Measurements from ENCODE around the gene SLC8A2. TPM values are rescaled to one million over a fixed set of nuclear protein-coding genes. Genes with fewer than 3 reads are reported as not detected.

The SLC8A2 gene
- total and polyA plus RNA-seq, 10 of the 15 experiments (the other 5 are each of a cell fraction or from before 2014, with no cell fraction given), result not detected

GRCh38 chr19:47436712-47437401 lies 34.8 kb downstream of the SLC8A2 start (continued):
- TF ChIP-seq TAF1 (IDR thresholded peaks at IDR 0.05; ENCODE audit: borderline replicate concordance, low read depth, low read length) (no peak), BCL11A (IDR thresholded peaks at IDR 0.05; ENCODE audit: low read depth, low read length) (no peak), NFYA (IDR thresholded peaks at IDR 0.05; ENCODE audit: borderline replicate concordance, low read depth, low read length) (no peak), TCF7 (IDR thresholded peaks at IDR 0.05; ENCODE audit: borderline replicate concordance) (no peak), CREM (IDR thresholded peaks at IDR 0.05; ENCODE audit: low read depth) (no peak), RELA (IDR thresholded peaks at IDR 0.05; ENCODE audit: borderline replicate concordance, partially characterized antibody) (no peak), EED (IDR thresholded peaks at IDR 0.05; ENCODE audit: low read depth) (no peak), KDM1A (IDR thresholded peaks at IDR 0.05; ENCODE audit: borderline replicate concordance) (no peak), STAT1 (conservative IDR thresholded peaks at IDR 0.05) (no peak), ZNF207 (IDR thresholded peaks at IDR 0.05; ENCODE audit: borderline replicate concordance) (0 out of 2 replicates have a peak, but pooled peaks have one; percentile 61), YY1 (IDR thresholded peaks at IDR 0.05; ENCODE audit: low read depth, low read length) (peak; percentile 76), SMC3 (IDR thresholded peaks at IDR 0.05; ENCODE audit: borderline replicate concordance, low read length) (peak; percentile 93), YBX1 (IDR thresholded peaks at IDR 0.05) (no peak), ATF7 (IDR thresholded peaks at IDR 0.05; ENCODE audit: low read depth) (no peak), ZNF217 (IDR thresholded peaks at IDR 0.05) (no peak)
